Stimulated activated CD8-positive, alpha-beta memory T cell treated with anti-CD3 and anti-CD28 coated beads, Interleukin-15, amount 100 ng/mL, for 48 hours (primary cell): ENCODE data around the gene MINPP1.
"Not testable (repeated sequence)": the region's sequence is repeated elsewhere in the genome, so short reads cannot be mapped to it uniquely, and the experiment has no call there.

ENCODE experiments used
- DNase-seq, 2 donors: peaks; one replicate each; pipeline ENCODE4 v3.0.0-alpha.2; 2020; ENCODE audit warnings: low read depth in 2 of 2

Gene MINPP1

DNA sequence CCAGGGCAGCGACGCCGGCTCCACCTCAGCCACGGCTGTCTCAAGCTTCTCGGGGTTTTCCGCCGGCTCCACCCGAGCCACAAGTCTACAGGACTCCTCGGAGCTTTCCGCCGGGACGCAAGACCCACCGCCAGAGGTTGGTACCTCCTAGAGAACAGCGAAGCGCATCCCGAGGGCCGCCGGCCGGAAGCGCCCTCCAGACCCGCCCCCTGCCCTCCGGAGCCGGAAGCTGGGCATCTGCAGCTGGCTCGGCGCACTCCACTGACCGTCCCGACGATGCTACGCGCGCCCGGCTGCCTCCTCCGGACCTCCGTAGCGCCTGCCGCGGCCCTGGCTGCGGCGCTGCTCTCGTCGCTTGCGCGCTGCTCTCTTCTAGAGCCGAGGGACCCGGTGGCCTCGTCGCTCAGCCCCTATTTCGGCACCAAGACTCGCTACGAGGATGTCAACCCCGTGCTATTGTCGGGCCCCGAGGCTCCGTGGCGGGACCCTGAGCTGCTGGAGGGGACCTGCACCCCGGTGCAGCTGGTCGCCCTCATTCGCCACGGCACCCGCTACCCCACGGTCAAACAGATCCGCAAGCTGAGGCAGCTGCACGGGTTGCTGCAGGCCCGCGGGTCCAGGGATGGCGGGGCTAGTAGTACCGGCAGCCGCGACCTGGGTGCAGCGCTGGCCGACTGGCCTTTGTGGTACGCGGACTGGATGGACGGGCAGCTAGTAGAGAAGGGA lies at the start of gene MINPP1:
Gene MINPP1, plus strand, starts transcription at position 254 of the 726 bp plus-strand sequence. Its CDS starts 23 bp downstream, at position 277.
- peak; percentile 89 for DNase-seq

- DNase-seq, result not testable (repeated sequence)
These were observed 48.0 kb upstream of the MINPP1 start for GRCh38 chr10:87456586-87457220.

DNA sequence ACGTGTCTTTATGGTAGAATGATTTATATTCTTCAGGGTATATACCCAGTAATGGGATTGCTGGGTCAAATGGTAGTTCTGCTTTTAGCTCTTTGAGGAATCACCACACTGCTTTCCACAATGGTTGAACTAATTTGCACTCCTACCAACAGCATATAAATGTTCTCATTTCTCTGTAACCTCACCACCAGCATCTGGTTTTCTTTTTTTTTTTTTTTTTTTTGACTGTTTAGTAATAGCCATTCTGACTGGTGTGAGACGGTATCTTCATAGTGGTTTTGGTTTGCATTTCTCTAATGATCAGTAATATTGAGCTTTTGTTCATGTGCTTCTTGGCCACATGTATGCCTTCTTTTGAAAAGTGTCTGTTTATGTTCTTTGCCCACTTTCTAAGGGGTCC lies 42.9 kb upstream of the MINPP1 start:
- DNase-seq, result not testable (repeated sequence)

GRCh38 chr10:87466849-87467248 lies 37.8 kb upstream of the MINPP1 start:
- not testable (repeated sequence) for DNase-seq

DNA sequence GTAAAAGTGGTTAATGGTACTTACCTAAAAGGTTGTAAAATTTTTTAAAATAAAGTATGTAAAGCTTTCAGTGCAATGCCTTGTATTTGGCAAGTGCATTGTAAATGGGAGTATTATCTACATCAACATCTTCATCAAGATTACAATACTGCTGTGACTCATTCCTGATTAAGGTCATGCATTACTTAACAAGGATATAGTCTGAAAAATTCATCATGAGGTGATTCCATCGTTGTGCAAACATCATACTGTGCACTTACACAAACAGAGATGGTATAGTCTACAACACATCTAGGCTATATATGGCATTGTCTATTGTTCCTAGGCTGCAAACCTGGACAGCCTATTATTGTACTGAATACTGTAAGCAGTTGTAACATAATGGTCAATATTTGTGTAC lies 16.0 kb upstream of the MINPP1 start:
- not testable (repeated sequence) for DNase-seq

GRCh38 chr10:87490285-87490684 lies 14.4 kb upstream of the MINPP1 start:
- DNase-seq, result not testable (repeated sequence)

GRCh38 chr10:87492450-87492849 lies 12.2 kb upstream of the MINPP1 start:
- DNase-seq, result not testable (repeated sequence)

GRCh38 chr10:87495446-87495845 lies 9.2 kb upstream of the MINPP1 start:
- not testable (repeated sequence) for DNase-seq

DNA sequence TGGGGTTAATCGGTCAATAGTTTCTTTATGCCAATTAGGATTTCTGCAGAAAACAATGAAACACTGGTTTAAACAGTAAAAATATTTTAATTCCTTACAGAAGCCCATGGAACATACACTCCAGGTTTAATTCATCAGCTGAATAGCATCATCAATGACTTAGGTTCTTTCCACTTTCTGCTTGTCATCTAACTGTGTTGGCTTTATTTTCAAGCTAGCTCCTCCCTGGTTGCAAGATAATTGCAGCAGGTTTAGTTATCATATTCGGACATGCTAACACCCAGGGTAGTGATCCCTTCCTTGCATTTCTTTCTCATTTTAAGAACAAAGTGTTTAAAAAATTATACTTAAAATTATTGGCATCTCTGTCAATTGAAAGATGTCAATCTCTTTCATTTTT lies 7.3 kb upstream of the MINPP1 start:
- not testable (repeated sequence) for DNase-seq

GRCh38 chr10:87498106-87498789 lies 6.4 kb upstream of the MINPP1 start:
- DNase-seq, result not testable (repeated sequence)

DNA sequence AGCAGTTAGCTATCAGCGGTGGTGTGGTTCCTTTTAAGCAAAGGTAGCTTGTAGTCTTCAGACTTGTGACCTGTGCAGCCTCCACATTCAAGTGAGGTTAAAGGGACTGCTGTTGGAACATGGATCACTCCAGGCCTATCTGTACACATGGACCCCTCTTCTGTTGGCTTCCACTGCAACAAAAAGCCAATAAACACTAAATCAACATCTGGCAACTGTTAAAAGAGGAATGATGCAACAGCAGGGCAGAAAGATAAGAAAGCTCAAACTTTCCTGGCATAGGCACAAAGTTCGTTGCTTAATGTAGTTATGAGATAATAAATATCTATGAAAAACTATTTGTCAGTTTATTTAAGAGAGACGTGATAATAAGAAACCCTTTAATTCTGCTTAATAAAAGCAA lies 4.0 kb upstream of the MINPP1 start:
- no peak for DNase-seq

DNA sequence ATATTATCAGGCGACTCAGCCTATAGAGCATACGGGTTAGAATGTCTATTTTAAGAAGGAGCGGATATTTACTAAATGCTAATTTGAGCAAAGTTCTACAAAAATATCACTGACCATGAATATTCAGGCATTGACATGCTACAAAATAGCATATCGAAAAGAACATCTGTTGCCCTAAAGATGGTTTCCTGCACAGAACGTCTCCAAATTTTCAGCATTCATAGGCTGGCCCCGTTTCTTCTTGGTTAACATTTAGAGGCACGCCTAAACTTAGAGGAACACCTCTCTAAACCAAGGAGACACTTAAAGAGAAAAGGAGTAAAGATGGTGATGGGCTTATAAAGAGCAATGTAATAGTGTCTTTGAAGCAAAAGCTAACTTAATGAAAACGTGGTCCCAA lies 1.3 kb upstream of the MINPP1 start:
- no peak for DNase-seq

DNA sequence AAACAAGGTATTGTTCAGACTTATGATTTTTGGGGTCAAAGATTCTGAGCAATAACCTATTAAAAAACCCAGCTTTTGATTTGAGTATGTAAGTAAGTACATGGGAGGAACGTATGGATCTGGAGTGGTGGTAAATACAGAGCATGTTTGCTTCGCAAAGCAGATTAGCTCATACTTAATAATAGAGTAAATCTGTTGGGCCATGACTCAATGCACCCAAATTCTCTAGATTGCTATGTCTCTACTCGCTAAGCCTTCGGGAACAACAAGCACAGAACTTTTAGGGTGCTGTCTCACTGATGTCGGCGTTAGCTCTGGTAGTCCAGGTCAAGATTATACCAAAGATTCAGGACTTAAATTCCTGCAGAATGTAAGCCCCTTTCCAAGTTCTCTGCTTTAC lies 807 bp upstream of the MINPP1 start:
- no peak for DNase-seq

GRCh38 chr10:87504307-87504639 lies 420 bp upstream of the MINPP1 start:
- DNase-seq, result no peak

DNA sequence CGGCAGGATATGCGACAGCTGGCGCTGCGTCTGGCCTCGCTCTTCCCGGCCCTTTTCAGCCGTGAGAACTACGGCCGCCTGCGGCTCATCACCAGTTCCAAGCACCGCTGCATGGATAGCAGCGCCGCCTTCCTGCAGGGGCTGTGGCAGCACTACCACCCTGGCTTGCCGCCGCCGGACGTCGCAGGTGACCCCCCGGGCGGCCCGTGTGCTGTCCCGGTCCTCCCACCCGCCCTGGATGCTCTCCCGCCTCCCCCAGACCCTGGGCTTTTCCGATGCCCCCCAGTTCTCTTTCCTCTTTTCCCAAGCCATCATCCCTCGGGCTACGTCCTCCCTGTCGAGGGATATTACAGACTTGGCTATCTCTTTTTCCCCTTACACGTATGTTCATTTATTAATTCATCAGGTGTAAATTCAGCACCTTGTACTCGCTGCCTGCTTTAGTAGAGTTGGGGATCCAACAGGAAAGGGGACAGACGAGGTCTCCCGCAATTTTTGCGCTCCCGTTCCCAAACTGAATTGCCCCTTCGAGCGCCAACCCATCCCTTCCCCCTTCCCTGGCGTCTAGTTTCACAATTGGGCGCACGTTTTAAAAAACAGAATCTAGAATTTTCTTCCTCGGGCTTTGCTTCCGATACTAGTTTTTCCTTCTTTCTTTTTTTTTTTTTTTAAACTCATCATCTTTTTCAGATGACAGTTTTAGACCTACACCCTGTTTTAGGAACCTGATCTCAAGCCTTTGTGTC lies 846 bp downstream of the MINPP1 start:
- DNase-seq, result peak; percentile 32 to 40

DNA sequence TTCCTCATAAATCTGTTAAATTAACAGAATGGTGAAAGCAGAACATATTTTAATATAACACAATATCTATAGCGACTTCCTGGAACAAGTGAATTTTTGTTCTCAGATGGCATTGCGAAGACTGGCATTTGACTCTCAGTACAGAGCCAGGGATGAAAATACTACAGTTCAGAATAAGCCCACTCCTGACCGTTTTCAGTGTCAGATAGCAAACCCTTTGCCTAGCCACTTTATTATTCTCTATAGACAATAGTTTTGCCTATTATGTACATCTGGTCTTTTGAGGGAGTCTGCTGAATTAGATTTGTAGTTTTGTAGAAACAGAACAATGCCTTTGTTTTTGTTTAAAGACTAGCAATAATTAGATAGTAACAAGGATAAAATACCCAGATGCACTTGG lies 2.3 kb downstream of the MINPP1 start:
- no peak for DNase-seq

DNA sequence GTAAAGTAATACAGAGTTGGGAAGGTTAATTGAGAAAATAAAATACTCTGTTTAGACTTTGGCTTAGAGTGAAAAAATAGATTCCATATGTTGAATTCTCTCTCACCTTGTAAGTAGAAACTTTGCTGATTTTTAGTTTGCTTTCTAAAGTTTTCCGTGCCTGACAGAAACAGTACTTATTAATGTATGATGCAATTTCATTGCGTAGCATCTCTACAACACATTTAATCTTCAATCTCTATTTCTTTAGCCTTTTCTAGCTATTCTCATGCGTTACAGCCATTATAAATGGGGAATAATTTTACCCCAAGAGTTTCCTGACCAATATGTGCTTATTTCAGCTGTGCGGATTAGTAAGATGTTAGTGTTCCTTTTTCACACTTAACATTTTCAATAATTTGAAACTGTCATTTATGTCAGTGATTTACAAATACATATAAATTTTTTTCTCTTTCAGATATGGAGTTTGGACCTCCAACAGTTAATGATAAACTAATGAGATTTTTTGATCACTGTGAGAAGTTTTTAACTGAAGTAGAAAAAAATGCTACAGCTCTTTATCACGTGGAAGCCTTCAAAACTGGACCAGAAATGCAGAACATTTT lies 3.3 kb downstream of the MINPP1 start:
- DNase-seq, result no peak

- DNase-seq, result no peak
These were observed 4.1 kb downstream of the MINPP1 start for GRCh38 chr10:87508837-87509236.

- DNase-seq, result no peak
These were observed 5.3 kb downstream of the MINPP1 start for GRCh38 chr10:87510025-87510424.

DNA sequence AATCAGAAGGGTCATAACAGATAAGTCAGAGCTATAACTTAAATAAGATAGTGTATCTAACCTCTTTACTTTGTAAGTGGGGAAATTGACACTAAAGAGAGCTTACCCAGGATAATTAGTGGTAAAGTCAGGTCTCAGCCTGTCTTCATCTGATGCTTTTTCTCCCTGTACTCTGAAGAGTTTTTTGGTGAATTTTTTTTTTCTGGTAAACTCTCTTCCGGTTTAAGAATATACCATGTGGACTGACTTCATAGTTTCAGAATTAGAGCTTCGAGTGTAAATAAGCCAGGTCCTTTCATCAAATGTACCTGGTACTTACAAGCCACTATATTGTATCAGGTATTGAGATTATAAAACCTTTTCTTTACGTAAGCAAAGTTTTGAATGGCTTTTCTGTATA lies 6.8 kb downstream of the MINPP1 start:
- no peak for DNase-seq

GRCh38 chr10:87518937-87519336 lies 14.2 kb downstream of the MINPP1 start:
- DNase-seq, result no peak

GRCh38 chr10:87519582-87519981 lies 14.9 kb downstream of the MINPP1 start:
- no peak for DNase-seq
